HUDEP-2 (cell line): Measurements from ENCODE around the gene PDGFRA.
A peak's percentile ranks its signal among the peaks of the same experiment; 100 is the strongest.
"Not testable (repeated sequence)": the region's sequence is repeated elsewhere in the genome, so short reads cannot be mapped to it uniquely, and the experiment has no call there.

ENCODE experiments used
- DNase-seq, 76 experiments: peaks; one replicate each; lab custom pipeline; 2025; ENCODE audit not compliant: unreplicated experiment in 76 of 76; lab: John Stamatoyannopoulos, UW

The PDGFRA gene

DNA sequence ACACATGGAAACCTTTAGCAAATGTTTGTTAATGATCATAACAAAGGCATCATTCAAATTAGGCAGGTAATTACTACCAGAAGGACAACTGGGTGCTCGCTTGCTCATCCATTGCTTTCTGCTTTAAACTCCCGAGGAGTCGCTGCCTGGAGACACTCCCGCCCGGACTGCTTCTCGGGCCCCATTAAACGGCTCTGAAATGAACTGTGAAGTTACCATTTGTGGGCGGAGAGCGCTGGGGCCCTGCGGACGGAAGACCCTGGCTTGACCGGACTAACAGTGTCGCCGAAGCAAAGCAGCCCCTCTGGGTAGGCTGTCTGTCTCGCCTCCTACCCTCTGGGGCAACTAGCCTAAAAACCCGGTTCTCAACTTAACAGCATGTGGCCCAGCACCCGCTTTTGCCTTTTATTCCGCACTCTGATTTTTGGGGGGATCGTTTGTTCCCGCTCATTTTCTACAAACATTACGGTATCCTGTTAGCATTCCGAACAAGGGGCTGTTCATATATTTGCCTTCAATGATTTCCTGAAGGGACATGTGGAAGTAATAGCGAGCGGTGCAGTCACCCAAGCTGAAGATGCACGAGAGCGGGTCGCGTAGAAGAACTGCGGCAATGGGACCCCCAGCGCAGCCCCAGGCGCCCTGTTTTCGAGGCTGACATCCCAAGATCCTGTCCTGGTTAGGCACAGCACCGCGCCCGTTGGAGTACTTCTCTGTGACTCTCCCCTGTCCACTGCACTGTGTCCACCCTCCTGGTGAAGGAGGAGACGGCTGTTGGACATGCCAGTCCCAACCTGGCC, 1.6 kb upstream of the PDGFRA start:
- DNase-seq: no peak

DNA sequence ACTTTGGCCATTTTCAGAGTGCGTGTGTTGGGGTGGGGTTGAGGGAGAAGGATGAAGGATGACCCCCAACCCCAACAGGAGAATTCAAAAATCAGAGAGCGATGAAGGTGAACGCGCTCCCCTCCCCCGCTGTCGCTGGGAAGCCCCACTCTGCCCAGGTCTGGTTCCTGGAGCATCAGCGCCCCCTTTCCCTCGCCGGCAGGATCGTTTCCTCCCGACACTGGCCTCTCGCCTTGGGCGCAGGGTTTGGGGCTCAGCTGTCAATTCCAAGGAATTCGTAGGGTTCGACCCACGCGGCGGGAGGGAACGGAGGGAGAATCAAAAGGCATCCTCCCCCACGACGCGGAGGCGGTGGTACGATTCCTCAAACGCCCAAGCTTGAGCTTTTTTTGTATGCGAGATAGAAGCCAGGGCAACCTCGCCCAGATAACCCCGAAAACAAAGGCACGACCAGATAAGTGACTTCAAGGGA, 1.0 kb upstream of the PDGFRA start:
- peak in 6 of 76 experiments; percentile 2 to 24 (median 12) for DNase-seq

DNA sequence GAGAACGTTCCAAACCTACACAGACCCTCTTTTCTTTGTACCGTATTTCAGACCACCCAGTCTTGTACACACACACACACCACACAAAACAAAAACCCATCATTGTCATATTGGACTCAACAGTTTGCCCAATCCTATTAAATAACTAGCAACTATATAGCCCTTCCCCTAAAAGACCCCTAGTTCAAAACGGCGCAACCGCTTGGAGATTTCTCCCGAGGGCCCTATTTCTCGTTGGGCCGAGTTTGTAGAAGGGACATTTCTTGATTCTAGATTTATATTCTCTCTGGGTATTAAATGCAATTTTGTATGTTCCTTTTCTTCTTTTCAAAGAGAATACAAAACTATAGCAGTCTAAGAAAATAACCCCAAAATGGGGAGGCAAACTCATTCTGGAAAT, 547 bp upstream of the PDGFRA start:
- DNase-seq: no peak

DNA sequence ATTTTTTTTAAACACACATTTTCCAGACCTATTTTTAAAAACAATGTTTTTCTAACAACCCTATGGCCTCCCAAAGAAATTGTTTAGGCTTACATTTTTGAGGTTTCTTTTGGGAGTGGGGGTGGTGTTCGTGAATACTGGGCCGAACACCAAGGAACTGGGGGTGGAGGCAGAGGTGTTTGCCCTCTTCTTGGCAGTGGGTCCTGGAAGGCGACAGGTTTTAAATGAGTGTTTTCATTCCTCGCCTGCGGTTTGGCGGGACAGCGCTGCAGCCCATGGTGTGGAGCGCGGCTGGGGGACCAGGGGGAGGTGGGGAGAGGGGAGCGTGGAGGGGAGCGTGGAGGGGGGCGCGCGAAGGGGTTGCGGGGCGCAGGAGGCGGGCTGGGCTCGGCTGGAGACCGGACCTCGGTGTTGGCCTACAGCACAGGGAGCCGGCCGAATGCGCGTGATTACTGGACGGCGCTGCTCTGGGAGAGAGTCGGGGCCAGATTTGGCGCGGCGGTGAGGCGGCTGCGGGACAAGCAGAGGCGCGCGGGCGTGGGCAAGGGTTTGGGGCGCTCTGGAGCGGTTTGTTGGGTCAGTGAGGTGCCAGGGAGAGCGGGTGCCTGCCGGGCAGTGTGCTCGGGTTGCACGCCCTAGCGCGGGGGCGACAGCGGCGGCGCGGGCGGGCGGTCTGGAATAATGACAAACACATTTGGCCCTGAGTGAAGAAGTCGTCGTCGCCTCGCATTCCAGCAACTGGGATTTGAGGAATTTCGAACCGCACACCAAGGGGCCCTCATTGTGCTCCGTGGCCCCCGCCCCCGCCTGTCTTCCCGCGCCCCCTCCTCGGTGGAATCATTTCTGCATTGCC, 764 bp downstream of the PDGFRA start:
- no peak for DNase-seq

GRCh38 chr4:54230484-54231418, 1.7 kb downstream of the PDGFRA start:
- no peak for DNase-seq

DNA sequence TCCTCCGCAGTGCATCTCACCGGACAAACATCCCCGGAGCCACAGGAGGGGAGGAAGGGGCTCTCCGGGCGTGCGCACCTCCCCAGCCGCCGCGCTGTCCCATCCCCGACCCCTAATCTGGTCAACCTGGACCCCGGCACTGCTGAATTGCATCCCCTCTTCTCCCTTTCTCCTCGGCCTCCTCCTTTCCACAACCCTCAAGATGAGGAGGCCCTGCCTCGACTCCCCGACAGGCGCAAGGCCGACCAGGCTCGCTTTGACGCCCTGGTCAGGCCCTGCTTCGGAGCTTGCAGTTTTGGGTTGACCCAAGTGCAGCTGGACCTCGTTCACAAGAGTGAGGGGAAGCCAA, 2.3 kb downstream of the PDGFRA start:
- DNase-seq: no peak

DNA sequence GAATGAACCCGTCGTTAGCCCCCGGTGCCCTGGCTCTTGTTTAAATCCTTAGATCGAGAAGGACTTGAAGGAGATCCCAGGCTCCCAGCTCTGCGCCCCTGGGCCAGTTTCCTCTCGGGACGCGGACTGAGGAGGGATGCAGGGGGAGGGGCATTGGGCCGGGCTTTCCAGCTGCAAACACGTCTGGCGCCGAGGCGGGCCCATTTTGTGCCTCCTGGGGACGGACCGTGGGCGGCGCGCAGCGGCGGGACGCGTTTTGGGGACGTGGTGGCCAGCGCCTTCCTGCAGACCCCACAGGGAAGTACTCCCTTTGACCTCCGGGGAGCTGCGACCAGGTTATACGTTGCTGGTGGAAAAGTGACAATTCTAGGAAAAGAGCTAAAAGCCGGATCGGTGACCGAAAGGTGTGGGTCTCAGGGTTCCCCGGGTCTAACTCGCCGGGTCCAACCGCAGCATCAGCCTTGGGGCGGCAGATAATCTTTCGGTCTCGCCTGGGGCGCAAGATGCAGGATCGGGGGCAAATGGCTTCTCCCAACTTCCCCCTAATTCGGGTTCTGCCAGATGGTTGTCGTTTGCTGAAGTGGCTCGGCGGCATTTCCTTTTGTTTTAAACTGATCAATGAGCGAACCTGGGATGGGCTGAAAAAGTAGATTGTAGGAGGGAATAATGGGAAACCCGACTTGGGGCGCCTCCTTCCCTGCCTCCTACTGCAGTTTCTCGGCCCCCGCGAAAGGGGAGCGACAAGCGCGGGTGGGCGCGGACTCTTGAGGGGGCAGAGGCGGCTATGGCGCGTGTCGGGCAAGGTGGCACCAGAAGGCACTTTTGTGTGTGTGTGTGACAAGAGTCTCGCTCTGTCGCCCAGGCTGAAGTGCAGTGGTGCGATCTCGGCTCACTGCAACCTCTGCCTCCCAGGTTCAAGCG, 2.9 kb downstream of the PDGFRA start:
- no peak for DNase-seq

GRCh38 chr4:54233277-54233696, 4.2 kb downstream of the PDGFRA start:
- DNase-seq: peak in 72 of 76 experiments; percentile 2 to 80 (median 56)

DNA sequence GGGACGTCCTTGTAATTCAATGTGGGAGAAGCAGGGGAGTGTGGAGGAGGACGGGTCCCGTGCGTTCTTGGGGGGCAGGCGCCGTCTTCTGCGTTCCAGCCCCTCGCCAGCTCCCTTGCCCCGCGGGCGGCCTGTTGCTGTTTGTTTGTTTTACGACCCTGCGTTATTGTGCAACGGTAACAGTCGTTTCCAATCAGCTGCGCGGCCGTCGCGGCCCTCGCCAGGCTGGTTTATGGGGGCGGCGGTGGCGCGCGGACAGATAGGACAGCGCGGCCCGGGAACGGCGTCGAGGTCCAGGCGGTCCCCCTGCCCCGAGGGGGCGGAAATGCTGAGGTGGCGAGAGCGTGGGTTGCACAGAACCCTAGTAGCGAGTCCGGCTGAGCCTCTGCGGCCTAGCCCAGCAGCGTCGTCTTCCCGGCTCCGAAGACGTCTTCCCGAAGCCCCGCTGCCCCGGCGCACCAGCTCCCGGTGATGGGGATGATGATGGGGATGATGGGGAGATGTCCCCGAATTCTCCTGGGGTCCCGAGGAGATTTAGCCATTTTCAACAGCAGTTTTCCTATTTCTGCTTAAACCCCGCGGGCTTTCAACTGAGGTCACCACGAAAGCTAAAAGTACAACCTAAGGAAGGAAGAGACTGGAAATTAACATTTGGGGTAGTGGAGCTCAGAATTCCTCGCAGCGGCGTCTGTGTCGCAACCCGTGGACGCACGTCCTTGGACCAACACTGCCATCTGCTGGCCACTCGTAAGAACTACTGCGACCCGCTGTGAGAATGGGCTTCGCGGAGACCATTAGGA, 4.8 kb downstream of the PDGFRA start:
- DNase-seq: peak in 51 of 76 experiments; percentile 1 to 61 (median 36)

DNA sequence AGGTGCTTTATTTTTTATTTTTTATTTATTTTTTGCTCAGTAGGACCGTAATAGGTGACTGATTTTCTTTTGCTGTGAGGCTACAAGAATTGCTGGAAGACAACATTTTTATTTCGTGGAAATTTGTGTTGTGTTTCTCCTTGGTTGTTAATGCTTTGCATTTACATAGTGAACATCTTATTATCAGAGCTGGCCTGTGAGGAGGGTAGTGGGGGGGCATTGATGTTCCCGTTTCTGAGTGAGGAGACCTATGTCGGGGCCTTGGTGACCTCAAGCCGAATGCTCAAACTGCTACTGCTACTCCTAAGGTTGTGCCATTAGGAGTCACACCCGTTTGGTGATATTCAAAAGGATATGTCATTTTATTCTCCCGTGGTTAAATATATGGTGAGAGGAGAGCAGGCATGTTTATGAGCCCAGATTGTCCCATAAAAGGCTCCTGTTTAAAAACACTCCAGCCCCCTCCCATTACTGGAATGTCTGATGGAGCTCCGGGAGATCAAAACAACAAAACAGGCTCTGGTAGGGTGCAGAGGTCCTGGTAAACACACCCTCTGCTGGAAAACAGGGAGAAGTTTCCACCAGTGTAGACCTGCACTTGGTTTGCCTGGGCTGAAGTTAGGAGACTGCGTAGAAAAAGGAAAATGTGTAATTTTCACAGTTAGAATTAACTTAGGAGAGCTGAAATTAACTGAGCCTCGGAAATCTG, 5.6 kb downstream of the PDGFRA start:
- no peak for DNase-seq

DNA sequence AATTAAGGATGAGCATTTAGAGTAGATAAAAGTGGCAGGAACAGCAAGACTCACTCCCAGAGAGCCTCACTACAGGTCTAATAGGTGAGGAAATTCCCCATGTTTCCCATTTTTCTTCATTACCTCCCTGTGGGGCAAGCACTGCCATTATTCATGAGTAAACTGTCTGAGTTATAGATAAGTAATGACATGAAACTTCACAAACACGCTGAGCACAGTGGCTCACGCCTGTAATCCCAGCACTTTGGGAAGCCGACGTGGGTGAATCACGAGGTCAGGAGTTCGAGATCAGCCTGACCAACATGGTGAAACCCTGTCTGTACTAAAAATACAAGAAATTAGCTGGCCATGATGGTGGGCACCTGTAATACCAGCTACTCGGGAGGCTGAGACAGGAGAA, 7.2 kb downstream of the PDGFRA start:
- DNase-seq: not testable (repeated sequence)

GRCh38 chr4:54237770-54238169, 8.7 kb downstream of the PDGFRA start:
- DNase-seq: no peak

DNA sequence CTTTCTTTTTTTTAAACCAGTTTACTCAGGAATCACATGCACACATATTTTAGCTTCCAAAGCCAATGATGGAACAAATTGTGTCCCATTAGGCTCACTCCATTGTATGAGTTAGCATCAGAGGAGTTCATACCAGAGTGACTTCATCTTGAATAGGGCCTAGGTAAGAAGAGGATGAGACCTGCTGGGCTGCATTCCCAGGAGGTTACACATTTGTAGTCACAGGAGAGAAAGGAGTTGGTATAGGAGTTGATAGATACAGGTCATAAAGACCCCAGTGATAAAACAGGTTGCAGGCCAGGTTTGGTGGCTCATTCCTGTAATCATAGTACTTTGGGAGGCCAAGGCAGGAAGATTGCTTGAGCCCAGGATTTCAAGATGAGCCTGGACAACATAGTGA, 9.3 kb downstream of the PDGFRA start:
- DNase-seq: no peak

DNA sequence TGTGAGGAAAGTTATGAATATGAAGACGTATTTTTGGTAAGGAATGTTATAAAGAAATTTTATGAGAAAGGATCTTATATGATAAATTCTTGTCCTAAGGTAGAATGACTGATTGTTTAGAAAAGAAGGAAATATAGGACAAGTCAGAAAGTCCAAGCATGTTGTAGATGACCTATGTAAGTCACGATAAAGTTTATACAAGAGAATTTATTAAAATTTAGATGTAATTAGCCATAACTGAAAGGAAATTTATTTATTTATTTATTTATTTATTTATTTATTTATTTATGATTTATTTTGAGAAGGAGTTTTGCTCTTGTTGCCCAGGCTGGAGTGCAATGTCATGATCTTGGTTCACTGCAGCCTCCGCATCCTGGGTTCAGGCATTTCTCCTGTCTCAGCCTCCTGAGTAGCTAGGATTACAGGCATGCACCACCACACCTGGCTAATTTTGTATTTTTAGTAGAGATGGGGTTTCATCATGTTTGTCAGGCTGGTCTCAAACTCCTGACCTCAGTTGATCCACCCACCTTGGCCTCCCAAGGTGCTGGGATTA, 12.3 kb downstream of the PDGFRA start:
- DNase-seq: not testable (repeated sequence)

DNA sequence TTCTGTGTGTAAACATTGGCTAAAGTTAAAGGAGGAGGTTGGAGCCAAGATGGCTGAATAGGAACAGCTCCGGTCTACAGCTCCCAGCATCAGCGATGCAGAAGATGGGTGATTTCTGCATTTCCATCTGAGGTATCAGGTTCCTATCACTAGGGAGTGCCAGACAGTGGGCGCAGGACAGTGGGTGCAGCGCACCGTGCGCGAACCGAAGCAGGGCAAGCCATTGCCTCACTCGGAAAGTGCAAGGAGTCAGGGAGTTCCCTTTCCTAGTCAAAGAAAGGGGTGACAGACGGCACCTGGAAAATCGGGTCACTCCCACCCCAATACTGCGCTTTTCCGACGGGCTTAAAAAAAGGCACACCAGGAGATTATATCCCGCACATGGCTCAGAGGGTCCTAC, 14.4 kb downstream of the PDGFRA start:
- DNase-seq: not testable (repeated sequence)

DNA sequence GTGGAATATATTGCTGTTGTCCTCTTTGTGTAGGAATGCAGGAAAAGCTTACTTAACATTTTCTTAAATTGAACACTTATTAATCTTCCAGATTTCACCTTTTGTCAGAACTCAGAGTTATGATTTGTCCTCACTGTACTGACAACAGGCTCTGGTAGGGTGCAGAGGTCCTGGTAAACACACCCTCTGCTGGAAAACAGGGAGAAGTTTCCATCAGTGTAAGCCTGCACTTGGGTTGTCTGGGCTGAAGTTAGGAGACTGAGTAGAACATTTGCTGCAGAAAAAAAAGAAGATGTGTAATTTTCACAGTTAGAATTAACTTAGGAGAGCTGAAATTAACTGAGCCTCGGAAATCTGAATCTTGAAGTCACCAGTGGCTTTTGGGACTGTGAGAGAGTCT, 23.2 kb downstream of the PDGFRA start:
- not testable (repeated sequence) for DNase-seq

- DNase-seq: no peak
Observed at GRCh38 chr4:54254116-54254914, 25.2 kb downstream of the PDGFRA start.
